Measurements from ENCODE around the gene LMO1. TPM values are rescaled to one million over a fixed set of nuclear protein-coding genes. Genes with fewer than 3 reads are reported as not detected.
A peak's percentile ranks its signal among the peaks of the same experiment; 100 is the strongest.

The LMO1 gene
- total RNA-seq, 2 donors from 2014 or later: 0.18 TPM; not detected in 1

GRCh38 chr11:8196749-8197148 lies 66.9 kb downstream of the LMO1 start:
- intact Hi-C loops (cut with DNase I): no loop called here
- no peak for DNase-seq
- no peak for ATAC-seq

DNA sequence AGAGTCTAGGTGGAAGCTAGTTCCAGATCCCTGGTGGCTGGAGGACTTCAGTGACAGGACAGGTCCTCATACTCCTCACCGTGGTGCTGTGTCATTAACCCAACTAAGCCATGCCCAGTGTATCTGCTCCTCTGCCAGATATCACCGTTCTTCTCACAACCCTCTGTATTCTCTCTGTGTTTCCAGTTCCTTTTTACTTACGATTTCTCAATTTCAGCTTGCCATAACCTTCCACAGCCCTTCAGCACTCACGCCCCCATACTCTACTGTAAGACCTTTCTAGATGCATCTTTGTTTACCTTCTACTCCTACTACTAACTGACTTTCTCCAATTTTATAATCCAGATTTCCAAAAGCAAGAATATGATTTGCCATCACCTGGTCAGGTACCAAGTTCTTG lies 68.7 kb downstream of the LMO1 start:
- no peak for DNase-seq
- ATAC-seq: no peak
- intact Hi-C loops (cut with DNase I): no loop called here

- intact Hi-C loops (cut with DNase I): no loop called here
- no peak for DNase-seq
- peak in 1 of 2 donors; percentile 48 for ATAC-seq
These were observed 70.8 kb downstream of the LMO1 start for GRCh38 chr11:8192896-8193209.

GRCh38 chr11:8192016-8192895 lies 71.4 kb downstream of the LMO1 start:
- DNase-seq: peak; percentile 63
- intact Hi-C loops (cut with DNase I): no loop called here
- ATAC-seq: peak; percentile 83 to 86

DNA sequence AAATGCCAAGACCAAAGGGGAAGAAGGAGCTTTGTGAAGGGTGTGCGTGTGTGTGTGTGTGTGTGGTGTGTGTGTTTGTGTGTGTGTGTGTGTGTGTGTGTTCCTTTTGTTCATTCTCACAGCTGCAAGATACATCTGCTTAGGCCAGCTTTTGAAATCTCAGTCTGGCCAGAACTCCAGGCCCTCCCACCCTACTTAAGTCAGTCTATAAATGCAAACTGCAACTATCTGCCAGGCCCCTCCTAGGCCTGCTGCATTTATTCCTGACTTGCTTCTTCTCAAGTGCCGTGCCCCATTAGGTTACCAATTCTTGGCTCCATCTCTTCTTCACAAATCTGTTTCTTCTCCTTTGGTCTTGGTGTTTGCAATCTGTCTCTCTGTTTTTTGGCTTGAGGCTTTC lies 73.2 kb downstream of the LMO1 start:
- DNase-seq: no peak
- intact Hi-C loops (cut with DNase I): no loop called here
- no peak for ATAC-seq

- intact Hi-C loops (cut with DNase I): no loop called here
- ATAC-seq (no peak), DNase-seq (no peak)
These were observed 77.2 kb downstream of the LMO1 start for GRCh38 chr11:8186429-8186828.

GRCh38 chr11:8183111-8183510 lies 80.6 kb downstream of the LMO1 start:
- DNase-seq (no peak), ATAC-seq (no peak)
- intact Hi-C loops (cut with DNase I): no loop called here

DNA sequence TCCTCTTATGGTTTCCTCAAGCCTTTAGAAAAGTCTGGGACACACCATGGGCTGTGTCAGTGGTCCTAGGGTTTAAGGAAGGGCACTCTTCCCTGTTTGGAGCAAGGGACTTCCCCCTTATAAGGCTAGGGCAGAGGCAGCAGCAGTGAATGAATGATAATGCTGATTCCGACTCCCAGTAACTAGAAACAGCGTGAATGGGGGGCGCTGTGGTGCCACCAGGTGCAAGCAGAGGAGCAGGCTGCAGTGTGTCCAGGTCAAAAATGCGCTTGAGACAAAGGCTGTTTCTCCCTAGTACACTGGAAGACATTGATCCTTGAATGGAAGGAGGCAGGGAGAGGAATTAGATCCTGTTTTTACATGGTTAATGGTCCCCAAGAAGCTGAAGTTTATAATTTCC lies 83.2 kb downstream of the LMO1 start:
- ATAC-seq (no peak), DNase-seq (no peak)
- intact Hi-C loops (cut with DNase I): no loop called here

GRCh38 chr11:8178297-8178696 lies 85.4 kb downstream of the LMO1 start:
- intact Hi-C loops (cut with DNase I): no loop called here
- DNase-seq (no peak), ATAC-seq (no peak)

DNA sequence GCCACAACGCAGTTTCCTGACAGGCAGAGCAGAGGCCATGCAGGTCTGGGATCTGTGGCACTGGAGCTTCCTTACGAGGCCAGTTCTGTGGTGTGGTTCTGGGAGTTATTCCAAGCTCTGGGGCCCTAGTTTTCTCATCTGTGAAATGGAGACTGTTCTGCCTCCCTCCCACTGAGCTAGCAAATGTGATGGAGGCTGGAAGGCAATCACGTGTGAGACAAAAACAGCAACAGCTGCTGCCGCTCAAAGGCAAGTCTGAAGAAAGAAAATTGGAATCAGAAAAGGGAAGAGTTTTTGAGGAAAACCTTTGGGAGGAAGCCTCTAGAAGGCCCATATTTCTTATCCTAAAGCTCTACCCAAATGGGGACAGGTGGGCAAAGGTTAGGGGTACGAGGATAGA lies 86.5 kb downstream of the LMO1 start:
- intact Hi-C loops (cut with DNase I): no loop called here
- DNase-seq (no peak), ATAC-seq (no peak)

Other genes with a start within 250 kb of the LMO1 start
- 10 to 100 TPM; 11.6 to 13.1 TPM for gene TUB, start 182.7 kb downstream of the LMO1 start, total RNA-seq
- gene RIC3, start 94.9 kb downstream of the LMO1 start, total RNA-seq: 10 to 100 TPM; 12.5 to 13.8 TPM